HL-60 (cell line): ENCODE results near the gene UBAP2L.
"Not testable (repeated sequence)": the region's sequence is repeated elsewhere in the genome, so short reads cannot be mapped to it uniquely, and the experiment has no call there.

ENCODE experiments used
- DNase-seq, 2 experiments: peaks; one replicate each; pipeline ENCODE4 v3.0.0-alpha.2; 2010 to 2020; ENCODE audit warnings: low read depth in 1 of 2, low spot score in 1 of 2
- H3K27ac ChIP-seq: fragments of 250-450 bp; sonication (Bioruptor Pico); replicated peaks from 2 replicates; pipeline ENCODE4 v1.5.1; 2020; ENCODE audit warnings: mild to moderate bottlenecking, moderate library complexity
- H3K27me3 ChIP-seq: fragments of 250-450 bp; sonication (Bioruptor Pico); 2 replicates; pipeline ENCODE4 v1.5.1; 2021; ENCODE audit warnings: mild to moderate bottlenecking, moderate library complexity; ENCODE audit not compliant: insufficient read depth, poor library complexity, severe bottlenecking
- H3K4me3 ChIP-seq: replicated peaks from 2 replicates; pipeline ENCODE4 v1.5.1; 2011; ENCODE audit warnings: mild to moderate bottlenecking, control low read depth, low read length; ENCODE audit not compliant: insufficient read depth
- GABPA ChIP-seq: IDR thresholded peaks from 2 replicates; pipeline ENCODE4 v1.6.1; 2012; ENCODE audit warnings: low read depth
- POLR2AphosphoS5 ChIP-seq: IDR thresholded peaks from 2 replicates; pipeline ENCODE4 v1.6.1; 2012; ENCODE audit warnings: low read depth
- SPI1 ChIP-seq: IDR thresholded peaks from 2 replicates; pipeline ENCODE4 v1.6.1; 2012; ENCODE audit warnings: low read depth, mild to moderate bottlenecking, borderline replicate concordance
- TF ChIP-seq, protein P1 (sequence below): IDR thresholded peaks from 2 replicates; pipeline ENCODE4 v1.6.1; 2012; ENCODE audit warnings: low read depth; ENCODE audit not compliant: insufficient replicate concordance
- TF ChIP-seq, protein P2 (sequence below): IDR thresholded peaks from one replicate; pipeline ENCODE4 v1.5.1; 2011; ENCODE audit warnings: low read length, control low read depth, inconsistent platforms; ENCODE audit not compliant: insufficient read depth

The UBAP2L gene

DNA sequence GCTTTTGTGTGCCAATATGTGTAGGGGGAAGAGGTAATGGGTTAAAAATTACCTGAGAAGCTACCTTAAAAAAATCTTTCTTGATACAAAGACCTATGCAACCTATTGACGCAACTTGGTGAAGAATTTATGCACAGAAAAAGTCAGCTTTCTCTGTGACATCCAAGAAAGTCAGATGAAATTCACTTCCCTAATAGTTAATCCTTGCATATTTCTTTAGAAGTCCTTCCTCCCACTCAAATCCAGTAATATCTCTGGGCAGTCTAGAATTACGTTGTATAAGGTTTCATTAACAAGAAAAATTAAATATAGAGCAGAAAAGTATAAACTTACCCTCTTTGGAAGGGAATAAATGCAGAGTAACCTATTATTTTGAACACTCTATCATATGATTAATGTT, 2.9 kb downstream of the UBAP2L start:
- Histone ChIP-seq H3K27ac (no peak overlapping the region), H3K4me3 (no peak overlapping the region), H3K27me3 (no peaks in the 10 kb centered on the region)
- no peak for DNase-seq
- TF ChIP-seq, protein P1, sequence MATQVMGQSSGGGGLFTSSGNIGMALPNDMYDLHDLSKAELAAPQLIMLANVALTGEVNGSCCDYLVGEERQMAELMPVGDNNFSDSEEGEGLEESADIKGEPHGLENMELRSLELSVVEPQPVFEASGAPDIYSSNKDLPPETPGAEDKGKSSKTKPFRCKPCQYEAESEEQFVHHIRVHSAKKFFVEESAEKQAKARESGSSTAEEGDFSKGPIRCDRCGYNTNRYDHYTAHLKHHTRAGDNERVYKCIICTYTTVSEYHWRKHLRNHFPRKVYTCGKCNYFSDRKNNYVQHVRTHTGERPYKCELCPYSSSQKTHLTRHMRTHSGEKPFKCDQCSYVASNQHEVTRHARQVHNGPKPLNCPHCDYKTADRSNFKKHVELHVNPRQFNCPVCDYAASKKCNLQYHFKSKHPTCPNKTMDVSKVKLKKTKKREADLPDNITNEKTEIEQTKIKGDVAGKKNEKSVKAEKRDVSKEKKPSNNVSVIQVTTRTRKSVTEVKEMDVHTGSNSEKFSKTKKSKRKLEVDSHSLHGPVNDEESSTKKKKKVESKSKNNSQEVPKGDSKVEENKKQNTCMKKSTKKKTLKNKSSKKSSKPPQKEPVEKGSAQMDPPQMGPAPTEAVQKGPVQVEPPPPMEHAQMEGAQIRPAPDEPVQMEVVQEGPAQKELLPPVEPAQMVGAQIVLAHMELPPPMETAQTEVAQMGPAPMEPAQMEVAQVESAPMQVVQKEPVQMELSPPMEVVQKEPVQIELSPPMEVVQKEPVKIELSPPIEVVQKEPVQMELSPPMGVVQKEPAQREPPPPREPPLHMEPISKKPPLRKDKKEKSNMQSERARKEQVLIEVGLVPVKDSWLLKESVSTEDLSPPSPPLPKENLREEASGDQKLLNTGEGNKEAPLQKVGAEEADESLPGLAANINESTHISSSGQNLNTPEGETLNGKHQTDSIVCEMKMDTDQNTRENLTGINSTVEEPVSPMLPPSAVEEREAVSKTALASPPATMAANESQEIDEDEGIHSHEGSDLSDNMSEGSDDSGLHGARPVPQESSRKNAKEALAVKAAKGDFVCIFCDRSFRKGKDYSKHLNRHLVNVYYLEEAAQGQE: no peak
- peak; percentile 36; the same call in 1 of the 2 replicates for TF ChIP-seq SPI1

DNA sequence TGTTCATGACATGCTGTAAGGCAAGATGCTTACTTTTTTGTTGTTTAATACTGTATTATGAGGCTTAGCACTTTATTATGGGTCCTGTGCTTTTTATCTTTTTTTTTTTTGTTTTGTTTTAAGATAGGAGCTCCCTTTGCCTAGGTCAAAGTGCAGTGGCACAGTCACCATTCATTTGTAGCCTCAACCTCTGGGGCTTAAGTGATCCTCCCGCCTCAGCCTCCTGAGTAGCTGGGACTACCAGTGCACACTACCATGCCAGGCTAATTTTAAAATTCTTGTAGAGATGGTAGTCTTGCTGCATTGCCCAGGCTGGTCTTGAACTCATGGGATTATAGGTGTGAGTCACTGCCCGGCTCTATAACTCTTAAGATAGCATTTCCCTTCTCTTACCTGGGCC, 4.6 kb downstream of the UBAP2L start:
- DNase-seq: no peak
- TF ChIP-seq, protein P1: no peak
- no peak for TF ChIP-seq SPI1
- TF ChIP-seq, protein P2, sequence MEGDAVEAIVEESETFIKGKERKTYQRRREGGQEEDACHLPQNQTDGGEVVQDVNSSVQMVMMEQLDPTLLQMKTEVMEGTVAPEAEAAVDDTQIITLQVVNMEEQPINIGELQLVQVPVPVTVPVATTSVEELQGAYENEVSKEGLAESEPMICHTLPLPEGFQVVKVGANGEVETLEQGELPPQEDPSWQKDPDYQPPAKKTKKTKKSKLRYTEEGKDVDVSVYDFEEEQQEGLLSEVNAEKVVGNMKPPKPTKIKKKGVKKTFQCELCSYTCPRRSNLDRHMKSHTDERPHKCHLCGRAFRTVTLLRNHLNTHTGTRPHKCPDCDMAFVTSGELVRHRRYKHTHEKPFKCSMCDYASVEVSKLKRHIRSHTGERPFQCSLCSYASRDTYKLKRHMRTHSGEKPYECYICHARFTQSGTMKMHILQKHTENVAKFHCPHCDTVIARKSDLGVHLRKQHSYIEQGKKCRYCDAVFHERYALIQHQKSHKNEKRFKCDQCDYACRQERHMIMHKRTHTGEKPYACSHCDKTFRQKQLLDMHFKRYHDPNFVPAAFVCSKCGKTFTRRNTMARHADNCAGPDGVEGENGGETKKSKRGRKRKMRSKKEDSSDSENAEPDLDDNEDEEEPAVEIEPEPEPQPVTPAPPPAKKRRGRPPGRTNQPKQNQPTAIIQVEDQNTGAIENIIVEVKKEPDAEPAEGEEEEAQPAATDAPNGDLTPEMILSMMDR: no peak
- Histone ChIP-seq H3K4me3 (no peak overlapping the region), H3K27ac (no peak overlapping the region), H3K27me3 (no peaks in the 10 kb centered on the region)

DNA sequence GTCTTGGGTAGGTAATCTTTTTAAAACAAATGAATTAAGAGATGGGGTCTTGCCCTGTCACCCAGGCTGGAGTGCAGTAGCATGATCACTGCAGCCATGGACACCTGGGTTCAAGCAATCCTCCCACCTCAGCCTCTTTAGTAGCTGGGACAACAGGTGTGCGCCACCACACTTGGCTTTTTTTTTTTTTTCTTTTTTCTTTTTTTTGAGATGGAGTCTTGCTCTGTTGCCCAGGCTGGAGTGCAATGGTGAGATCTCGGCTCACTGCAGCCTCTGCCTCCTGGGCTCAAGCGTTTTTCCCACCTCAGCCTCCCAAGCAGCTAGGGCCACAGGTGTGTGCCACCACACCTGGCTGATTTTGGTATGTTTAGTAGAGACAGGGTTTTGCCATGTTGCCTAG, 10.4 kb downstream of the UBAP2L start:
- H3K27ac ChIP-seq, DNase-seq, H3K4me3 ChIP-seq, H3K27me3 ChIP-seq: not testable (repeated sequence)

DNA sequence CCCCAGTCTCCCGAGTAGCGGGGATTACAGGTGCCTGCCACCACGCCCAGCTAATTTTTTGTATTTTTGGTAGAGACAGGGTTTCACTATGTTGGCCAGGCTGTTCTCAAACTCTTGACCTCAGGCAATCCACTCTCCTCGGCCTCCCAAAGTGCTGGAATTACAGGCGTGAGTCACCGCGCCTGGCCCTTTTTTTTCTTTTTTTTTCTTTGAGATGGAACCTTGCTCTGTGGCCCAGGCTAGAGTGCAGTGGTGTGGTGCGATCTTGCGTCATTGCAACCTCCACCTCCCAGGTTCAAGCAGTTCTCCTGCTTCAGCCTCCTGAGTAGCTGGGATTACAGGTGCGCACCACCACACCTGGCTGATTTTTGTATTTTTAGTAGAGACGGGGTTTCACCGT, 12.4 kb downstream of the UBAP2L start:
- not testable (repeated sequence) for H3K27ac ChIP-seq, H3K4me3 ChIP-seq, H3K27me3 ChIP-seq, DNase-seq

DNA sequence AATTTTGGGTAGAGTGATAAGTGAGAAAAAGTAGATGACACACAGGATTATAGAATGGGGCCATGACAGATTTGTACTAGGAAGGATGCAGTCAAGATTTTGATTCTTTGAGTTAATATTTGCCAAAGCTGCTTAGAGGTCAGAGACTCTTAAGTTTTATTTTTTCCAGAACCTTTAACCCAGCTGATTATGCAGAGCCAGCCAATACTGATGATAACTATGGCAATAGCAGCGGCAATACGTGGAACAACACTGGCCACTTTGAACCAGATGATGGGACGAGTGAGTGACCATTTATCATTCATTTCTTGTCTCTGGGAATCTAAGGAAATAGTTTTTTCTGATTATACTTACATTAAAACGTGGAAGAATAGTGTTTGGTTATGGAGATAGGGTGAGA, 16.1 kb downstream of the UBAP2L start:
- Histone ChIP-seq H3K4me3 (no peak overlapping the region), H3K27ac (no peak overlapping the region), H3K27me3 (no peaks in the 10 kb centered on the region)
- TF ChIP-seq POLR2AphosphoS5 (no peak), GABPA (no peak), SPI1 (no peak)
- TF ChIP-seq, protein P1: no peak
- TF ChIP-seq, protein P2: no peak
- no peak for DNase-seq
